Islet precursor cell (in vitro differentiated cells): ENCODE data around the gene YPEL3.

Experiments
- DNase-seq: peaks from one replicate; pipeline ENCODE4 v3.0.0-alpha.2; 2018

YPEL3 gene

GRCh38 chr16:30088832-30089624, 7.0 kb downstream of the YPEL3 start:
- DNase-seq: no peak

GRCh38 chr16:30088237-30088831, 7.7 kb downstream of the YPEL3 start:
- DNase-seq: no peak

- DNase-seq: no peak
These were observed 8.7 kb downstream of the YPEL3 start for GRCh38 chr16:30087181-30087898.

GRCh38 chr16:30086291-30087140, 9.5 kb downstream of the YPEL3 start:
- DNase-seq: no peak

- no peak for DNase-seq
These were observed 10.2 kb downstream of the YPEL3 start for GRCh38 chr16:30085820-30086219.

- DNase-seq: no peak
These were observed 10.8 kb downstream of the YPEL3 start for GRCh38 chr16:30085247-30085646.

GRCh38 chr16:30084816-30085159, 11.2 kb downstream of the YPEL3 start:
- no peak for DNase-seq

GRCh38 chr16:30084096-30084815, 11.8 kb downstream of the YPEL3 start:
- no peak for DNase-seq

- no peak for DNase-seq
These were observed 12.6 kb downstream of the YPEL3 start for GRCh38 chr16:30083216-30084055.

- DNase-seq: no peak
These were observed 13.4 kb downstream of the YPEL3 start for GRCh38 chr16:30082545-30083090.

- no peak for DNase-seq
These were observed 16.5 kb downstream of the YPEL3 start for GRCh38 chr16:30079480-30079879.

- DNase-seq: no peak
These were observed 17.3 kb downstream of the YPEL3 start for GRCh38 chr16:30078744-30079143.

- no peak for DNase-seq
These were observed 18.4 kb downstream of the YPEL3 start for GRCh38 chr16:30077656-30078055.

GRCh38 chr16:30076276-30076791, 19.7 kb downstream of the YPEL3 start:
- no peak for DNase-seq

- peak; percentile 94 for DNase-seq
These were observed 20.3 kb downstream of the YPEL3 start, which contains the start of gene PPP4C for GRCh38 chr16:30075503-30076275. PPP4C (plus strand) TSS chr16:30075994; CDS start chr16:30076378, 384 bp downstream.

GRCh38 chr16:30070490-30070889, 25.5 kb downstream of the YPEL3 start:
- no peak for DNase-seq

- no peak for DNase-seq
These were observed 26.2 kb downstream of the YPEL3 start for GRCh38 chr16:30069611-30070462.

- DNase-seq: no peak
These were observed 27.0 kb downstream of the YPEL3 start for GRCh38 chr16:30068750-30069610.
